ENCODE measurements around the gene SMURF1.
"Not testable (repeated sequence)": the region's sequence is repeated elsewhere in the genome, so short reads cannot be mapped to it uniquely, and the experiment has no call there.

The SMURF1 gene

DNA sequence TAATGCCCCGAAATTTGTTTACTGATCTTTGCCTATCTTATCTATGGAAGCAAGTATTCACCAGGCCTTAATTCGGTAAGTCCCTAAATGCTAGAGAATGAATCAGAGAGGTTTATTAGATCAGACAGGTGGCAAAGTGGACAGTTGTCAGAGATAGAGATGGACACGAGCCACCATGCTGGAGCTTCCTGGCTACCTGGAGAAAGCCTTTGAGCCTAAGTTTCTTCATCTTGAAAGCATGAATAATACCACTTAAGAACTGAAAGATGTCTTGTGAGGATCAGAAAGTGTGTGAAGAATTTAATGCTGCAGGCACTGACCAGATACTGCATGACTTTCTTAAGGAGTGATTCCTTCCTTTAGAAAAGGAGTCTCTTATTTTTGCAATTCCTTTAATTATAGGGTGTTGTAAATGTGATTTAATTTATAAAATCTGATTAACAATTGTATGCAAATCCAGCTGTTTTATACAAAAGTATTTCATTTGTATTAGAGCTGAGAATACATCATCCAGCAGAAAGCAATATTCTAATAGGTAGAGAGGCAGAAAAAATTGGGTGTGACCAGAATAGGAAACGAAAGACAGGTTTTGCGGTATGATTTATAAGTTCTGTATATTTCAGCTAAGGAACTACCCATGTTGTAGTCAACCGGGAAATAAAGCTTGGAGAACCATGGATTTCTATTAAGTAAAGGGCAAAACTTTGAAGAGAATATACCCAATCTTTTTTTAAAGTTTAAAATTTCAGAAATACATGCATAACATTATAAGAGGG lies 82.7 kb downstream of the SMURF1 start:
- no peak overlapping the region for H3K27ac ChIP-seq
- no peak overlapping the region for H3K4me3 ChIP-seq
- no peak for DNase-seq (ENCODE audit: low spot score)
- TF ChIP-seq CTCF (IDR thresholded peaks at IDR 0.05), result no peak

DNA sequence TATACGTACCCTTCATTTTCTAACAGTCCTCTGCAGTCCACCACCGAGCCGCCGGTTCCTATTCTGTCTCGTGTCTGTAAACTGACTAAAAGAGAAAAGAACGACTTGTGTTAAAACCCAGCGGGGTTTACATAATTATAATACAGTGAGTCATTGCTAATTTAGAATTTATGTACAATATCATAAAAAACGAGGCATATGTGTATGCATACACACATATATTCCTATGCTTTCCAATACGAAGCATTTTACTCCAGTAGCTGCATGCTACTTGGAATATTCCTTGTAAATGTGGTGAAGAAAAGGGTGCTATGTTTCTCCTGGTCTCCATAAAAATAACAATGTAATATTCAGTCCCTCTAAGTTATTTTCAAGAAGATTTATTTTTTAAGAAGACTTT lies 89.1 kb downstream of the SMURF1 start:
- no peak for TF ChIP-seq CTCF (IDR thresholded peaks at IDR 0.05)
- H3K4me3 ChIP-seq, result no peak overlapping the region
- no peak for DNase-seq (ENCODE audit: low spot score)
- no peak overlapping the region for H3K27ac ChIP-seq

- DNase-seq (ENCODE audit: low spot score), result no peak
- H3K4me3 ChIP-seq, result no peak overlapping the region
- TF ChIP-seq CTCF (IDR thresholded peaks at IDR 0.05), result no peak
- H3K27ac ChIP-seq, result no peak overlapping the region
Measured at GRCh38 chr7:99050971-99051370, 92.9 kb downstream of the SMURF1 start.

GRCh38 chr7:99047526-99048077 lies 96.3 kb downstream of the SMURF1 start:
- Histone ChIP-seq H3K27ac (no peak overlapping the region), H3K4me3 (no peak overlapping the region)
- DNase-seq (ENCODE audit: low spot score), result no peak
- no peak for TF ChIP-seq CTCF (IDR thresholded peaks at IDR 0.05)

DNA sequence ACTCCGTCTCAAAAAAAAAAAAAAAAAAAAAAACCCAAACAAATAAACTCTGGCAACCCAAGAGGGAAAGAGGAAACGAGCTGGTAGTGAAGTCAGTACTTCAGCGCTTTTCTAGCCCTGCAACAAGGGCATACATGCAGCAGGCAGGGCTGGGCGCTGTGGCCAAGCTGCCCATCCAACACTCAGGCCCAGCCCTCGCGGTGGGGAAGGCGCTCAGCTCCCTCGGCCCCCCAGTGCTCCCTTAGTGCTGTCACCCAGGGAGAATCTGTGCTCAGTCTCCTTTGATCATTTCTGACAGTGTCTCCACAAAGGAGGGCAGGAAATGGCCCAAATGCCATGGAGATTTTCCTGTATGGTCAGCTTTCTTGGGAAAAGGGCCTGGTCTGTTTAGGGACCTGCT lies 97.2 kb downstream of the SMURF1 start:
- DNase-seq (ENCODE audit: low spot score), result no peak
- no peak for TF ChIP-seq CTCF (IDR thresholded peaks at IDR 0.05)
- Histone ChIP-seq H3K4me3 (no peak overlapping the region), H3K27ac (no peak overlapping the region)

DNA sequence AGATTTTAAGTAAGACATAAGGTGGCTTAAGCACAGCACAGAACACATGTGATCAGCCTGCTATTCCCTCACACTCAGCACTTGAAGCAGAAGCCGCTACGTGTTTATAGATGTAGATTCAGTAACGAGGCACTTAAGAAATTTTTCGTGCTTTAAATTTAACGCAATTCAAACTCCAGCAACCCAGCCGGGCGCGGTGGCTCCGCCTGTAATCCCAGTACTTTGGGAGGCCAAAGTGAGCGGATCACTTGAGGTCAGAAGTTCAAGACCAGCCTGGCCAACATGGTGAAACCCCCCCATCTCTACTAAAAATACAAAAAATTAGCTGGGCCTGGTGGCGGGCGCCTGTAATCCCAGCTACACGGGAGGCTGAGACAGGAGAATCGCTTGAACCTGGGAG lies 97.6 kb downstream of the SMURF1 start:
- not testable (repeated sequence) for H3K27ac ChIP-seq; H3K4me3 ChIP-seq; DNase-seq (ENCODE audit: low spot score)

- H3K4me3 ChIP-seq; H3K27ac ChIP-seq; DNase-seq (ENCODE audit: low spot score): not testable (repeated sequence)
Measured at GRCh38 chr7:99044858-99045257, 99.0 kb downstream of the SMURF1 start.

GRCh38 chr7:99042957-99043356 lies 101.0 kb downstream of the SMURF1 start:
- no peak for DNase-seq (ENCODE audit: low spot score)
- TF ChIP-seq CTCF (IDR thresholded peaks at IDR 0.05), result no peak
- Histone ChIP-seq H3K4me3 (no peak overlapping the region), H3K27ac (peak overlapping the region; percentile 29 to 41)
